WTC11 (cell line): ENCODE data around the gene AMOTL1. TPM values are rescaled to one million over a fixed set of nuclear protein-coding genes. Genes with fewer than 3 reads are reported as not detected.

Source experiments
- ATAC-seq: fragments of 200-7000 bp; cut with Tn5 transposase; 2 replicates; pipeline ENCODE4 v1.10.0; 2021; ENCODE audit warnings: mild to moderate bottlenecking, moderate library complexity
- CTCF ChIA-PET: fragments of 300-600 bp; sonication (Branson Sonifier 250); formaldehyde crosslinking; loops from one replicate; lab custom pipeline; 2021; ENCODE audit warnings: antibody characterized with exemption; lab: Charles Lee
- POLR2A ChIA-PET: fragments of 350-600 bp; sonication (Branson Sonifier 250); formaldehyde crosslinking; loops from one replicate; lab custom pipeline; 2021; ENCODE audit warnings: antibody characterized with exemption; lab: Charles Lee
- DNase-seq: peaks from one replicate; pipeline ENCODE4 v3.0.0; 2021; ENCODE audit warnings: low spot score
- H3K27ac Mint-ChIP-seq: 2 replicates; pipeline ENCODE4 v1.8.0; 2021; ENCODE audit warnings: mixed read lengths
- H3K27me3 Mint-ChIP-seq: 2 replicates; pipeline ENCODE4 v1.8.0; 2021; ENCODE audit warnings: low read depth, mild to moderate bottlenecking, moderate library complexity, mixed read lengths
- H3K36me3 Mint-ChIP-seq: 2 replicates; pipeline ENCODE4 v1.8.0; 2021; ENCODE audit warnings: mixed read lengths
- H3K4me1 Mint-ChIP-seq: 2 replicates; pipeline ENCODE4 v1.8.0; 2022; ENCODE audit warnings: mixed read lengths
- H3K4me3 Mint-ChIP-seq: 2 replicates; pipeline ENCODE4 v1.8.0; 2021; ENCODE audit warnings: mild to moderate bottlenecking, moderate library complexity, mixed read lengths
- H3K9me3 Mint-ChIP-seq: 2 replicates; pipeline ENCODE4 v1.8.0; 2021; ENCODE audit warnings: mixed read lengths
- ATF1 ChIP-seq: sonication (generic); formaldehyde crosslinking; IDR thresholded peaks from 2 replicates; pipeline ENCODE4 v1.8.1; 2023; ENCODE audit warnings: mild to moderate bottlenecking, moderate library complexity, missing genetic modification reagents
- ATF3 ChIP-seq: sonication (generic); formaldehyde crosslinking; conservative IDR thresholded peaks from 2 replicates; pipeline ENCODE4 v1.8.1; 2022; ENCODE audit warnings: mild to moderate bottlenecking, missing genetic modification reagents
- CDX4 ChIP-seq: fragments of 250-450 bp; sonication (Bioruptor Pico); IDR thresholded peaks from 2 replicates; pipeline ENCODE4 v1.9.0; 2021; ENCODE audit warnings: moderate library complexity, mild to moderate bottlenecking, inconsistent platforms, borderline replicate concordance
- CREM ChIP-seq: sonication (generic); formaldehyde crosslinking; IDR thresholded peaks from 2 replicates; pipeline ENCODE4 v1.8.1; 2022; ENCODE audit warnings: mild to moderate bottlenecking, missing genetic modification reagents, moderate library complexity
- E2F5 ChIP-seq: sonication (generic); formaldehyde crosslinking; IDR thresholded peaks from 2 replicates; pipeline ENCODE4 v1.8.1; 2022; ENCODE audit warnings: mild to moderate bottlenecking, moderate library complexity, missing genetic modification reagents
- ETV6 ChIP-seq: sonication (generic); formaldehyde crosslinking; IDR thresholded peaks from 2 replicates; pipeline ENCODE4 v1.8.1; 2022; ENCODE audit warnings: mild to moderate bottlenecking, missing genetic modification reagents
- FOXP1 ChIP-seq: sonication (generic); formaldehyde crosslinking; IDR thresholded peaks from 2 replicates; pipeline ENCODE4 v1.8.0; 2022; ENCODE audit warnings: missing genetic modification reagents, mild to moderate bottlenecking, moderate library complexity, borderline replicate concordance
- IRF2 ChIP-seq: sonication (generic); formaldehyde crosslinking; IDR thresholded peaks from 2 replicates; pipeline ENCODE4 v1.8.0; 2022; ENCODE audit warnings: low read depth, missing genetic modification reagents, borderline replicate concordance
- NFATC4 ChIP-seq: fragments of 250-450 bp; sonication (Bioruptor Pico); IDR thresholded peaks from 2 replicates; pipeline ENCODE4 v1.9.0; 2021; ENCODE audit warnings: mild to moderate bottlenecking
- NR1H2 ChIP-seq: sonication (generic); formaldehyde crosslinking; IDR thresholded peaks from 2 replicates; pipeline ENCODE4 v1.9.0; 2021; ENCODE audit warnings: mild to moderate bottlenecking, moderate library complexity, missing genetic modification reagents
- OVOL2 ChIP-seq: fragments of 250-450 bp; sonication (Bioruptor Pico); IDR thresholded peaks from 2 replicates; pipeline ENCODE4 v1.9.0; 2021; ENCODE audit warnings: mild to moderate bottlenecking, borderline replicate concordance
- PRRX2 ChIP-seq: fragments of 250-450 bp; sonication (Bioruptor Pico); IDR thresholded peaks from 2 replicates; pipeline ENCODE4 v1.8.0; 2021; ENCODE audit warnings: mild to moderate bottlenecking
- SP1 ChIP-seq: sonication (generic); formaldehyde crosslinking; conservative IDR thresholded peaks from 2 replicates; pipeline ENCODE4 v1.8.1; 2022; ENCODE audit warnings: missing genetic modification reagents
- TCF7 ChIP-seq: sonication (generic); formaldehyde crosslinking; IDR thresholded peaks from 2 replicates; pipeline ENCODE4 v1.8.0; 2022; ENCODE audit warnings: mild to moderate bottlenecking, low read depth, missing genetic modification reagents, moderate library complexity
- TEAD1 ChIP-seq: sonication (generic); formaldehyde crosslinking; IDR thresholded peaks from 2 replicates; pipeline ENCODE4 v1.8.0; 2022; ENCODE audit warnings: mild to moderate bottlenecking, missing genetic modification reagents
- ZBTB21 ChIP-seq: sonication (generic); formaldehyde crosslinking; IDR thresholded peaks from 2 replicates; pipeline ENCODE4 v1.8.1; 2023; ENCODE audit warnings: mild to moderate bottlenecking, missing genetic modification reagents, borderline replicate concordance
- ZNF232 ChIP-seq: sonication (generic); formaldehyde crosslinking; IDR thresholded peaks from 2 replicates; pipeline ENCODE4 v1.8.0; 2022; ENCODE audit warnings: mild to moderate bottlenecking, missing genetic modification reagents
- ZNF423 ChIP-seq: fragments of 250-450 bp; sonication (Bioruptor Pico); IDR thresholded peaks from 2 replicates; pipeline ENCODE4 v2.1.2; 2022; ENCODE audit warnings: mild to moderate bottlenecking, moderate library complexity
- total RNA-seq: library from RNA; stranded (reverse); gene quantifications from 3 replicates; pipeline ENCODE4 v1.2.3, GENCODE V29; 2021
- TF ChIP-seq, protein P1 (sequence below): sonication (generic); formaldehyde crosslinking; IDR thresholded peaks from 2 replicates; pipeline ENCODE4 v1.8.0; 2022; ENCODE audit warnings: mild to moderate bottlenecking, missing genetic modification reagents
- TF ChIP-seq, protein P2 (sequence below): sonication (generic); formaldehyde crosslinking; IDR thresholded peaks from 2 replicates; pipeline ENCODE4 v1.8.1; 2022; ENCODE audit warnings: low read depth, missing genetic modification reagents, borderline replicate concordance
- TF ChIP-seq, protein P3 (sequence below): fragments of 250-450 bp; sonication (Bioruptor Pico); IDR thresholded peaks from 2 replicates; pipeline ENCODE4 v1.9.0; 2021; ENCODE audit warnings: mild to moderate bottlenecking

Gene AMOTL1
- total RNA-seq, 1 experiment from 2014 or later = 39.8 TPM

DNA sequence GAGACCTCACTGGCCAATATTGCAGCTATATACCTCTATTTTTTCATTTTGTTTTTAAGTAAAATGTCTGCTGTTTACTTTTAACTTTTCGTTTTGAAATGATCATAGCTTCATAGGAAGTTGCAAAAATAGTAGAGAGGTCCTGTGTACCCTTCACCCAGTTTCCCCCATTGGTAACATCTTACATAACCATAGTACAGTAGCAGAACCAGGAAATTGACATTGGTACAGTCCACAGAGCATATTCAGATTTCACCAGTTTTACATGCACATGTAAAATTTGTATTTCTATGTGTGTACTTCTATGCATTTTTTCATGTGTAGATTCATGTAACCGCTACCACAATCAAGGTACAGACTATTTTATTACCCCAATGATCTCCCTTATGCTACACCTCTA lies 3.8 kb downstream of the AMOTL1 start:
- ATAC-seq (no peak), DNase-seq (no peak)
- peaks cover 7% of the 10 kb centered on the region for H3K36me3 Mint-ChIP-seq
- peaks cover 65% of the 10 kb centered on the region for H3K4me1 Mint-ChIP-seq
- no peak overlapping the region for H3K4me3 Mint-ChIP-seq
- H3K27me3 Mint-ChIP-seq = peaks cover 18% of the 10 kb centered on the region
- CTCF ChIA-PET = interaction anchor here (1.6 kb wide), 1 partner anchor 15 kb away, joined by 4 read pairs; no protein-coding TSS in a partner anchor
- POLR2A ChIA-PET = no interaction called here
- peaks cover 8% of the 10 kb centered on the region for H3K9me3 Mint-ChIP-seq
- no peak overlapping the region for H3K27ac Mint-ChIP-seq
- no peak for TF ChIP-seq ZNF232 (CRISPR knock-in tag)
- TF ChIP-seq ATF3 (CRISPR knock-in tag) = no peak
- TF ChIP-seq TEAD1 = no peak
- TF ChIP-seq ATF1 (CRISPR knock-in tag) = no peak
- TF ChIP-seq TCF7 (CRISPR knock-in tag) = no peak
- TF ChIP-seq NFATC4 (CRISPR knock-in tag) = no peak
- TF ChIP-seq, protein P1, sequence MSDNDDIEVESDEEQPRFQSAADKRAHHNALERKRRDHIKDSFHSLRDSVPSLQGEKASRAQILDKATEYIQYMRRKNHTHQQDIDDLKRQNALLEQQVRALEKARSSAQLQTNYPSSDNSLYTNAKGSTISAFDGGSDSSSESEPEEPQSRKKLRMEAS (CRISPR knock-in tag) = no peak
- no peak for TF ChIP-seq SP1 (CRISPR knock-in tag)
- TF ChIP-seq ZBTB21 (CRISPR knock-in tag) = no peak
- no peak for TF ChIP-seq FOXP1 (CRISPR knock-in tag)
- TF ChIP-seq, protein P2, sequence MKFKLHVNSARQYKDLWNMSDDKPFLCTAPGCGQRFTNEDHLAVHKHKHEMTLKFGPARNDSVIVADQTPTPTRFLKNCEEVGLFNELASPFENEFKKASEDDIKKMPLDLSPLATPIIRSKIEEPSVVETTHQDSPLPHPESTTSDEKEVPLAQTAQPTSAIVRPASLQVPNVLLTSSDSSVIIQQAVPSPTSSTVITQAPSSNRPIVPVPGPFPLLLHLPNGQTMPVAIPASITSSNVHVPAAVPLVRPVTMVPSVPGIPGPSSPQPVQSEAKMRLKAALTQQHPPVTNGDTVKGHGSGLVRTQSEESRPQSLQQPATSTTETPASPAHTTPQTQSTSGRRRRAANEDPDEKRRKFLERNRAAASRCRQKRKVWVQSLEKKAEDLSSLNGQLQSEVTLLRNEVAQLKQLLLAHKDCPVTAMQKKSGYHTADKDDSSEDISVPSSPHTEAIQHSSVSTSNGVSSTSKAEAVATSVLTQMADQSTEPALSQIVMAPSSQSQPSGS = no peak
- no peak for TF ChIP-seq CDX4 (CRISPR knock-in tag)
- no peak for TF ChIP-seq PRRX2 (CRISPR knock-in tag)

GRCh38 chr11:94773842-94774241 lies 5.7 kb downstream of the AMOTL1 start:
- H3K27me3 Mint-ChIP-seq = peaks cover 18% of the 10 kb centered on the region

DNA sequence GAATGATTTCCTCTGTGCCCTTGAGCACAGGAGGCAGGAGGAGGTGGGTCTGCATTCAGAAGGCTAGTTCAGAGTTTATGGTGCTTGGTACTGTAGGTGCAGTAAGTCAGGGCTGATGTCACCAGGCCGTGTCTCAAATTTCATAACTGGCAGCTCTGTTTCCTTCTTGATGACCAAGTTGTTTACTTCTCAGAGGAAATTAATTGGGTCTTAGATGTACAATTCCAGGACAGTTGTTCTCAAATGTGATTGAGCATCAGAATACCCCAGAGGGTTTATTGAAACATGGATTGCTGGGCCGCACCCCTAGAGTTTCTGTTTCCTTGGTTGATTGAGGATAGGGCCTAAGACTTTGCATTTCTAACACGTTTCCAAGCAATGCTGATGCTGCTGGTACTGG lies 6.2 kb downstream of the AMOTL1 start:
- ChIA-PET CTCF (interaction anchor here (2.2 kb wide), 1 partner anchor 12 kb away, joined by 11 read pairs; no protein-coding TSS in a partner anchor), POLR2A (no interaction called here)
- no peak overlapping the region for H3K4me3 Mint-ChIP-seq
- DNase-seq = no peak
- H3K4me1 Mint-ChIP-seq = peaks cover 62% of the 10 kb centered on the region
- H3K9me3 Mint-ChIP-seq = peaks cover 8% of the 10 kb centered on the region
- no peak overlapping the region for H3K27ac Mint-ChIP-seq
- H3K36me3 Mint-ChIP-seq = peaks cover 7% of the 10 kb centered on the region
- TF ChIP-seq ETV6 (no peak), OVOL2 (CRISPR knock-in tag) (no peak), NR1H2 (CRISPR knock-in tag) (no peak), TEAD1 (no peak), E2F5 (CRISPR knock-in tag) (no peak), ATF1 (CRISPR knock-in tag) (no peak), IRF2 (no peak), ZNF423 (CRISPR knock-in tag) (no peak)
- TF ChIP-seq, protein P3, sequence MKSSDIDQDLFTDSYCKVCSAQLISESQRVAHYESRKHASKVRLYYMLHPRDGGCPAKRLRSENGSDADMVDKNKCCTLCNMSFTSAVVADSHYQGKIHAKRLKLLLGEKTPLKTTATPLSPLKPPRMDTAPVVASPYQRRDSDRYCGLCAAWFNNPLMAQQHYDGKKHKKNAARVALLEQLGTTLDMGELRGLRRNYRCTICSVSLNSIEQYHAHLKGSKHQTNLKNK (CRISPR knock-in tag) = no peak
- peaks cover 13% of the 10 kb centered on the region for H3K27me3 Mint-ChIP-seq
- ATAC-seq = no peak

More at GRCh38 chr11:94773842-94774241, 5.7 kb downstream of the AMOTL1 start:
- POLR2A ChIA-PET = no interaction called here
- peaks cover 8% of the 10 kb centered on the region for H3K9me3 Mint-ChIP-seq
- peaks cover 7% of the 10 kb centered on the region for H3K36me3 Mint-ChIP-seq
- no peak for TF ChIP-seq CREM (CRISPR knock-in tag)
- no peak overlapping the region for H3K27ac Mint-ChIP-seq
- CTCF ChIA-PET = no interaction called here
- H3K4me1 Mint-ChIP-seq = peaks cover 63% of the 10 kb centered on the region
- DNase-seq (no peak), ATAC-seq (no peak)
- H3K4me3 Mint-ChIP-seq = no peak overlapping the region
